SK-N-MC (cell line): ENCODE measurements around the gene TOMM34.

Experiments used
- DNase-seq: peaks from one replicate; pipeline ENCODE4 v3.0.0-alpha.2; 2011; ENCODE audit warnings: low read depth, low spot score
- H3K27ac ChIP-seq: fragments of 200-600 bp; sonication (generic); 2 replicates; pipeline ENCODE4 v1.5.1; 2016; ENCODE audit warnings: mixed run types
- H3K36me3 ChIP-seq: fragments of 200-600 bp; sonication (generic); 2 replicates; pipeline ENCODE4 v1.6.1; 2017; ENCODE audit warnings: antibody characterized with exemption, low read length, mixed read lengths; ENCODE audit not compliant: insufficient read depth
- H3K4me3 ChIP-seq: fragments of 200-600 bp; sonication (generic); 2 replicates; pipeline ENCODE4 v1.5.1; 2016
- H3K9ac ChIP-seq: fragments of 200-600 bp; sonication (generic); 2 replicates; pipeline ENCODE4 v1.8.0; 2017; ENCODE audit warnings: mixed run types, mixed read lengths; ENCODE audit not compliant: insufficient read length
- H3K9me3 ChIP-seq: fragments of 200-600 bp; sonication (generic); 2 replicates; pipeline ENCODE4 v1.6.1; 2017; ENCODE audit warnings: low read depth, mild to moderate bottlenecking, antibody characterized with exemption, low read length, moderate library complexity, mixed read lengths
- EZH2 ChIP-seq: fragments of 200-600 bp; sonication (generic); IDR thresholded peaks from one replicate; pipeline ENCODE4 v1.6.1; 2017; ENCODE audit warnings: antibody characterized with exemption
- FOXP2 ChIP-seq: optimal IDR thresholded peaks from 2 replicates; pipeline ENCODE3; 2011; ENCODE audit warnings: mild to moderate bottlenecking, moderate library complexity; ENCODE audit not compliant: insufficient read depth; ENCODE audit errors: extremely low read length, control extremely low read depth
- POLR2AphosphoS5 ChIP-seq: IDR thresholded peaks from 2 replicates; pipeline ENCODE4 v1.6.1; 2012; ENCODE audit warnings: mild to moderate bottlenecking, low read depth, low read length, borderline replicate concordance

The TOMM34 gene

GRCh38 chr20:44931911-44932310, 28.3 kb downstream of the TOMM34 start:
- DNase-seq = no peak
- Histone ChIP-seq H3K36me3 (peaks cover 8% of the 10 kb centered on the region; the same call in 1 of the 2 replicates), H3K27ac (no peak overlapping the region), H3K9me3 (no peaks in the 10 kb centered on the region), H3K9ac (no peak overlapping the region), H3K4me3 (no peak overlapping the region)
- no peak for TF ChIP-seq FOXP2
- TF ChIP-seq POLR2AphosphoS5 = no peak

DNA sequence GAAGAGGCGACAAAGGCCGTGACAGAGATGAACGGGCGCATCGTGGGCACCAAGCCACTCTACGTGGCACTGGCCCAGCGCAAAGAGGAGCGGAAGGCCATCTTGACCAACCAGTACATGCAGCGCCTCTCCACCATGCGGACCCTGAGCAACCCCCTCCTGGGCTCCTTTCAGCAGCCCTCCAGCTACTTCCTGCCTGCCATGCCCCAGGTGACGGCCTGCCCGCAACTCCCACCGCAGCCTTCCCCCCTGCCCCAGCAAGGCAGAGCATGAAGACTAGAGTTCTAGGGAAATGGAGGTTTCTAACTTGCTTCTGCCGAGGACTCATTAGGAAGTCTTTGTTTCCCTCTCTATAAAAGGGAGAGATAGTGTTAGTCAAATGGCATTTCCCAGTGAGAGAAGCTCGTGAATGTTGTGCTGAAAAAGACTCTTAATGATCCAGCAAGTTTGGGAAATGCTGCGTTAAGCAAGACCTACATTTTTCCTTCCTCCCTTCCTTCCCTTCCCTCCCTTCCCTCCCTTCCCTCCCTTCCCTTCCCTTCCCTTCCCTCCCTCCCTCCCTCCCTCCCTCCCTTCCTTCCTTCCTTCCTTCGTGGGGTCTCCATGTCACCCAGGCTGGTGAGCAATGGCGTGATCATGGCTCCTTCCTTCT, 29.6 kb downstream of the TOMM34 start:
- Histone ChIP-seq H3K27ac (no peak overlapping the region), H3K4me3 (no peak overlapping the region), H3K9me3 (no peaks in the 10 kb centered on the region), H3K9ac (no peak overlapping the region), H3K36me3 (peaks cover 4% of the 10 kb centered on the region; the same call in 1 of the 2 replicates)
- no peak for DNase-seq
- TF ChIP-seq POLR2AphosphoS5 (no peak), FOXP2 (no peak), EZH2 (no peak)

GRCh38 chr20:44928595-44928994, 31.6 kb downstream of the TOMM34 start:
- no peak for TF ChIP-seq POLR2AphosphoS5
- TF ChIP-seq EZH2 = no peak
- TF ChIP-seq FOXP2 = no peak
- H3K4me3 ChIP-seq = no peak overlapping the region
- peaks cover 4% of the 10 kb centered on the region; the same call in 1 of the 2 replicates for H3K36me3 ChIP-seq
- H3K9ac ChIP-seq = no peak overlapping the region
- no peak overlapping the region for H3K27ac ChIP-seq
- H3K9me3 ChIP-seq = no peaks in the 10 kb centered on the region
- no peak for DNase-seq

GRCh38 chr20:44924541-44924940, 35.7 kb downstream of the TOMM34 start:
- no peak overlapping the region for H3K4me3 ChIP-seq
- H3K9me3 ChIP-seq = no peaks in the 10 kb centered on the region
- H3K9ac ChIP-seq = no peak overlapping the region
- H3K36me3 ChIP-seq = no peaks in the 10 kb centered on the region; the same call in 1 of the 2 replicates
- H3K27ac ChIP-seq = no peak overlapping the region
- no peak for DNase-seq
- TF ChIP-seq EZH2 (no peak), POLR2AphosphoS5 (no peak), FOXP2 (no peak)

DNA sequence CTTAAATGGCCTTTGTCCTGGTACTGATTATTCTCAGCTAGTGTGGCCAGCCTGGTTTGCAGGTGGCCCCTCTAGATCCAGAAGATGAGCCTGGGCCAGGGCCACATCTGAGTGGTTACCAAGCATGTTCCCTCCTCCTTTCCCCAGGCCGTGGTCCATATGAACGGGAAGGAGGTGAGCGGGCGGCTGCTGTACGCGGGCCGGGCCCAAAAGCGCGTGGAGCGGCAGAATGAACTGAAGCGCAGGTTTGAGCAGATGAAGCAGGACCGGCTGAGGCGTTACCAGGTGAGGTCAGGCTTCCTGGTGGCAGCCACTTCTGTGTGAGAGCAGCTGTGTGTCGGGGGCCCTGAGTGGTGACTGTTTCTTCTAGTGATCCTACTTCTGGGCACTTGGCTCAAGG, 38.8 kb downstream of the TOMM34 start:
- H3K36me3 ChIP-seq = peaks cover 5% of the 10 kb centered on the region; the same call in 1 of the 2 replicates
- H3K9ac ChIP-seq = no peak overlapping the region
- no peak overlapping the region for H3K27ac ChIP-seq
- H3K4me3 ChIP-seq = no peak overlapping the region
- TF ChIP-seq FOXP2 = no peak
- no peak for TF ChIP-seq POLR2AphosphoS5
- no peak for TF ChIP-seq EZH2
- DNase-seq = no peak
- H3K9me3 ChIP-seq = no peaks in the 10 kb centered on the region

GRCh38 chr20:44918761-44919160, 41.4 kb downstream of the TOMM34 start:
- no peak for DNase-seq
- H3K36me3 ChIP-seq = peaks cover 5% of the 10 kb centered on the region; the same call in 1 of the 2 replicates
- no peaks in the 10 kb centered on the region for H3K9me3 ChIP-seq
- H3K4me3 ChIP-seq = no peak overlapping the region
- TF ChIP-seq EZH2 (no peak), FOXP2 (no peak), POLR2AphosphoS5 (no peak)
- no peak overlapping the region for H3K9ac ChIP-seq
- no peak overlapping the region for H3K27ac ChIP-seq

DNA sequence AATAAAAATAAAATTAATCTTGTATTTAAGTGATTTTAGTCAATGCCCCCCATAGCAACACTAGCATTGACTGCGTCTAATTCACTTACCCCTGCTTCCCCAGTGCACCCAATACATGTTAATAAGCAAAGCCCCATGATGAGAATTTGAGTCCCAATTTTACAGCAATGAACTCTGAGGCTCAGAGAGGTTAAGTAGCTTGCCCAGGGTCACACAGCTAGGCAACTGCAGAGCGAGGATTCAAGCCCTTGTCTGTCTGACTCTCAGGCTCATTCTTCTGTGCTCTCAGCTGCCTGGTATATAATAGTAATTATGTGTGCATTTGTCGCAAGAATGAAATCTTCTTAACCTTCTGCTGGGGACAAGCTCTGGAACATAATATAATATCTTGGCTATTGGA, 41.9 kb downstream of the TOMM34 start:
- Histone ChIP-seq H3K4me3 (no peak overlapping the region), H3K27ac (no peak overlapping the region), H3K36me3 (peaks cover 5% of the 10 kb centered on the region; the same call in 1 of the 2 replicates), H3K9me3 (no peaks in the 10 kb centered on the region), H3K9ac (no peak overlapping the region)
- TF ChIP-seq FOXP2 (no peak), EZH2 (no peak), POLR2AphosphoS5 (no peak)
- no peak for DNase-seq

DNA sequence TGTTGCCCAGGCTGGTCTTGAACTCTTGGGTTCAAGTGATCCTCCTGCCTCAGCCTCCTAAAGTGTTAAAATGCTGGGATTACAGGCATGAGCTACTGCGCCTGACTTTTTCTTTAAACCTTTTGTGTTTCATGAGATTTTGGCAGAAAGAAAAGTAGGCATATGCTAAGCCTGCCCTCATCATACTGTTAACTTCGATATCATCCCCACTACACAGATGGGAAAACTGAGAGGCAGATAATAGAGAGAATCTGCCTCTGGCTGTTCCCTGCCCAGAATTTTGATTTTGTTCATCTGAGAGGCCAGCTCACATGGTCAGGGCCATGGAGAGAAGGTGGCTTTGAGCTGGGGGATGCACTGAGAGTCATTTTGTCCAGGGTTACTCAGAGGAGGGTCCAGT, 42.8 kb downstream of the TOMM34 start:
- Histone ChIP-seq H3K36me3 (peaks cover 10% of the 10 kb centered on the region; the same call in 1 of the 2 replicates), H3K4me3 (no peak overlapping the region)
- TF ChIP-seq POLR2AphosphoS5 (no peak), FOXP2 (no peak), EZH2 (no peak)

GRCh38 chr20:44916586-44916985, 43.6 kb downstream of the TOMM34 start:
- Histone ChIP-seq H3K36me3 (peaks cover 10% of the 10 kb centered on the region; the same call in 1 of the 2 replicates), H3K4me3 (no peak overlapping the region), H3K27ac (no peak overlapping the region), H3K9ac (no peak overlapping the region), H3K9me3 (no peaks in the 10 kb centered on the region)
- TF ChIP-seq FOXP2 (no peak), POLR2AphosphoS5 (no peak), EZH2 (no peak)
- DNase-seq = no peak

More for the DNA sequence above, 42.8 kb downstream of the TOMM34 start:
- no peak for DNase-seq
- no peaks in the 10 kb centered on the region for H3K9me3 ChIP-seq
- H3K27ac ChIP-seq = no peak overlapping the region
- H3K9ac ChIP-seq = no peak overlapping the region
